ENCODE results near the gene ANXA2. TPM values are rescaled to one million over a fixed set of nuclear protein-coding genes. Genes with fewer than 3 reads are reported as not detected.

ANXA2 gene
- total and polyA plus RNA-seq, 2 experiments from 2014 or later: 202 to 225 TPM

- H2AFZ ChIP-seq: peak overlapping the region; percentile 60; the same call in 1 of the 2 replicates
- no peak overlapping the region for H3K4me2 ChIP-seq
- no peak overlapping the region for H3K27ac Mint-ChIP-seq
- no peak overlapping the region for H3K4me3 ChIP-seq
- no peaks in the 10 kb centered on the region for H3K79me2 ChIP-seq (replicated peaks; ENCODE audit: insufficient read depth)
- H3K4me3 Mint-ChIP-seq: no peak overlapping the region
- no peaks in the 10 kb centered on the region for H3F3A ChIP-seq (replicated peaks; ENCODE audit: low read depth)
- no peaks in the 10 kb centered on the region for H3K36me3 ChIP-seq (ENCODE audit: insufficient read depth)
- DNase-seq (ENCODE audit: low spot score) (no peak), ATAC-seq (no peak)
- H3K4me1 Mint-ChIP-seq: peaks cover 5% of the 10 kb centered on the region; the same call in 2 of the 3 replicates
- H3K27me3 ChIP-seq (ENCODE audit: insufficient read depth): no peaks in the 10 kb centered on the region
- H3K9me2 ChIP-seq (ENCODE audit: insufficient read depth): no peaks in the 10 kb centered on the region
- H3K27me3 Mint-ChIP-seq (ENCODE audit: insufficient read depth, low read depth, poor library complexity): peaks cover 2% of the 10 kb centered on the region
- H3K9me3 Mint-ChIP-seq: no peaks in the 10 kb centered on the region
- H3K27ac ChIP-seq (ENCODE audit: low read depth): no peak overlapping the region
- H3K4me1 ChIP-seq (ENCODE audit: insufficient read depth): no peaks in the 10 kb centered on the region
- H4K20me1 ChIP-seq (replicated peaks; ENCODE audit: insufficient read depth): no peaks in the 10 kb centered on the region
- TF ChIP-seq POLR2AphosphoS5 (IDR thresholded peaks at IDR 0.05; ENCODE audit: low read depth) (no peak), STAT1 (IDR thresholded peaks at IDR 0.05; ENCODE audit: unreplicated experiment) (no peak), CTCF (conservative IDR thresholded peaks at IDR 0.05; ENCODE audit: low read depth in 2 of 2) (no peak), CREB1 (CRISPR knock-in tag; IDR thresholded peaks at IDR 0.05; ENCODE audit: low read depth) (no peak), ZNF331 (CRISPR knock-in tag; IDR thresholded peaks at IDR 0.05; ENCODE audit: low read depth) (no peak), EZH2phosphoT487 (IDR thresholded peaks at IDR 0.05; ENCODE audit: unreplicated experiment) (no peak), ETS1 (IDR thresholded peaks at IDR 0.05) (no peak)
- no peaks in the 10 kb centered on the region for H3K36me3 Mint-ChIP-seq (ENCODE audit: low read depth)
Measured at GRCh38 chr15:60318216-60318867, 79.4 kb downstream of the ANXA2 start.

GRCh38 chr15:60316961-60317360 lies 80.8 kb downstream of the ANXA2 start:
- no peak for ATAC-seq
- Histone ChIP-seq H3K79me2 (replicated peaks; ENCODE audit: insufficient read depth) (no peaks in the 10 kb centered on the region), H3F3A (replicated peaks; ENCODE audit: low read depth) (no peaks in the 10 kb centered on the region), H3K27ac (ENCODE audit: low read depth) (no peak overlapping the region), H3K4me3 (no peak overlapping the region), H3K9me2 (ENCODE audit: insufficient read depth) (no peaks in the 10 kb centered on the region), H2AFZ (no peak overlapping the region), H4K20me1 (replicated peaks; ENCODE audit: insufficient read depth) (no peaks in the 10 kb centered on the region), H3K36me3 (ENCODE audit: insufficient read depth) (no peaks in the 10 kb centered on the region), H3K4me2 (no peak overlapping the region), H3K27me3 (ENCODE audit: insufficient read depth) (no peaks in the 10 kb centered on the region), H3K4me1 (ENCODE audit: insufficient read depth) (no peaks in the 10 kb centered on the region)
- Mint-ChIP-seq H3K27ac (no peak overlapping the region), H3K27me3 (ENCODE audit: insufficient read depth, low read depth, poor library complexity) (peaks cover 2% of the 10 kb centered on the region), H3K36me3 (ENCODE audit: low read depth) (no peaks in the 10 kb centered on the region), H3K9me3 (no peaks in the 10 kb centered on the region), H3K4me3 (no peak overlapping the region), H3K4me1 (no peaks in the 10 kb centered on the region)
- TF ChIP-seq ZNF331 (CRISPR knock-in tag; IDR thresholded peaks at IDR 0.05; ENCODE audit: low read depth): no peak
- no peak for TF ChIP-seq ETS1 (IDR thresholded peaks at IDR 0.05)
- no peak for TF ChIP-seq NANOG (IDR thresholded peaks at IDR 0.05; ENCODE audit: borderline replicate concordance)
- no peak for TF ChIP-seq EZH2phosphoT487 (IDR thresholded peaks at IDR 0.05; ENCODE audit: unreplicated experiment)
- no peak for TF ChIP-seq REST (IDR thresholded peaks at IDR 0.05; ENCODE audit: unreplicated experiment)
- TF ChIP-seq CREB1 (CRISPR knock-in tag; IDR thresholded peaks at IDR 0.05; ENCODE audit: low read depth): no peak
- no peak for TF ChIP-seq POLR2AphosphoS5 (IDR thresholded peaks at IDR 0.05; ENCODE audit: low read depth)
- no peak for DNase-seq (ENCODE audit: low spot score)

All from GM23338 (cell line).